ENCODE results near the gene CENPB.
"Not testable (repeated sequence)": the region's sequence is repeated elsewhere in the genome, so short reads cannot be mapped to it uniquely, and the experiment has no call there.

Gene CENPB

GRCh38 chr20:3786665-3787323 is at the start of gene CENPB:
CENPB (minus strand) TSS chr20:3786740; CDS start chr20:3786483, 257 bp downstream.
- WGBS (ENCODE audit: insufficient coverage, insufficient read length): no CpG with 5 or more reads among the region's 70 CpGs
- Histone ChIP-seq H3K27me3 (ENCODE audit: control insufficient read depth, insufficient read depth, low read length) (no peaks in the 10 kb centered on the region; the same call in 1 of the 2 replicates), H3K36me3 (ENCODE audit: control insufficient read depth, insufficient read depth, low read length) (0 out of 2 replicates have a peak, but pooled peaks cover 3% of the 10 kb centered on the region), H3K4me1 (ENCODE audit: control insufficient read depth, insufficient read depth, low read length) (peaks cover 4% of the 10 kb centered on the region), H3K4me3 (ENCODE audit: low read length) (peak within 1 kb of the TSS; percentile 50; the same call in 1 of the 2 replicates), H3K27ac (ENCODE audit: low read length) (no peak within 1 kb of the TSS), H3K9me3 (ENCODE audit: control insufficient read depth, insufficient read depth, low read length) (no peaks in the 10 kb centered on the region)
- no peak for DNase-seq (ENCODE audit: low read depth, low spot score)

- Histone ChIP-seq H3K4me3 (ENCODE audit: low read length) (no peak overlapping the region), H3K4me1 (ENCODE audit: control insufficient read depth, insufficient read depth, low read length) (0 out of 2 replicates have a peak, but pooled peaks cover 1% of the 10 kb centered on the region), H3K36me3 (ENCODE audit: control insufficient read depth, insufficient read depth, low read length) (no peaks in the 10 kb centered on the region), H3K9me3 (ENCODE audit: control insufficient read depth, insufficient read depth, low read length) (no peaks in the 10 kb centered on the region), H3K27me3 (ENCODE audit: control insufficient read depth, insufficient read depth, low read length) (no peaks in the 10 kb centered on the region; the same call in 1 of the 2 replicates), H3K27ac (ENCODE audit: low read length) (no peak overlapping the region)
- no peak for DNase-seq (ENCODE audit: low read depth, low spot score)
- WGBS (ENCODE audit: insufficient coverage, insufficient read length): no CpG with 5 or more reads among the region's 4 CpGs
Observed at GRCh38 chr20:3836132-3836531, 49.6 kb upstream of the CENPB start.

- not testable (repeated sequence) for H3K4me1 ChIP-seq (ENCODE audit: control insufficient read depth, insufficient read depth, low read length); H3K9me3 ChIP-seq (ENCODE audit: control insufficient read depth, insufficient read depth, low read length); H3K4me3 ChIP-seq (ENCODE audit: low read length); DNase-seq (ENCODE audit: low read depth, low spot score); H3K36me3 ChIP-seq (ENCODE audit: control insufficient read depth, insufficient read depth, low read length); H3K27ac ChIP-seq (ENCODE audit: low read length); H3K27me3 ChIP-seq (ENCODE audit: control insufficient read depth, insufficient read depth, low read length)
- no CpG with 5 or more reads among the region's 5 CpGs for WGBS (ENCODE audit: insufficient coverage, insufficient read length)
Observed at GRCh38 chr20:3829891-3830290, 43.4 kb upstream of the CENPB start.

GRCh38 chr20:3828798-3829197 is 42.3 kb upstream of the CENPB start:
- no CpG with 5 or more reads among the region's 3 CpGs for WGBS (ENCODE audit: insufficient coverage, insufficient read length)
- no peak for DNase-seq (ENCODE audit: low read depth, low spot score)
- Histone ChIP-seq H3K4me1 (ENCODE audit: control insufficient read depth, insufficient read depth, low read length) (no peaks in the 10 kb centered on the region), H3K27me3 (ENCODE audit: control insufficient read depth, insufficient read depth, low read length) (no peaks in the 10 kb centered on the region; the same call in 1 of the 2 replicates), H3K36me3 (ENCODE audit: control insufficient read depth, insufficient read depth, low read length) (no peaks in the 10 kb centered on the region), H3K4me3 (ENCODE audit: low read length) (no peak overlapping the region), H3K27ac (ENCODE audit: low read length) (no peak overlapping the region), H3K9me3 (ENCODE audit: control insufficient read depth, insufficient read depth, low read length) (no peaks in the 10 kb centered on the region)

- Histone ChIP-seq H3K9me3 (ENCODE audit: control insufficient read depth, insufficient read depth, low read length) (no peaks in the 10 kb centered on the region), H3K27ac (ENCODE audit: low read length) (no peak overlapping the region), H3K4me3 (ENCODE audit: low read length) (no peak overlapping the region), H3K36me3 (ENCODE audit: control insufficient read depth, insufficient read depth, low read length) (no peaks in the 10 kb centered on the region), H3K4me1 (ENCODE audit: control insufficient read depth, insufficient read depth, low read length) (no peaks in the 10 kb centered on the region), H3K27me3 (ENCODE audit: control insufficient read depth, insufficient read depth, low read length) (no peaks in the 10 kb centered on the region)
- no peak for DNase-seq (ENCODE audit: low read depth, low spot score)
- WGBS (ENCODE audit: insufficient coverage, insufficient read length): no CpG with 5 or more reads among the region's 4 CpGs
Observed at GRCh38 chr20:3826420-3826819, 39.9 kb upstream of the CENPB start.

- H3K27me3 ChIP-seq (ENCODE audit: control insufficient read depth, insufficient read depth, low read length): no peaks in the 10 kb centered on the region
- H3K4me3 ChIP-seq (ENCODE audit: low read length): no peak overlapping the region
- DNase-seq (ENCODE audit: low read depth, low spot score): no peak
- no CpG with 5 or more reads among the region's 7 CpGs for WGBS (ENCODE audit: insufficient coverage, insufficient read length)
- no peaks in the 10 kb centered on the region for H3K9me3 ChIP-seq (ENCODE audit: control insufficient read depth, insufficient read depth, low read length)
- H3K27ac ChIP-seq (ENCODE audit: low read length): no peak overlapping the region
- H3K4me1 ChIP-seq (ENCODE audit: control insufficient read depth, insufficient read depth, low read length): no peaks in the 10 kb centered on the region
- H3K36me3 ChIP-seq (ENCODE audit: control insufficient read depth, insufficient read depth, low read length): no peaks in the 10 kb centered on the region
Observed at GRCh38 chr20:3825526-3825925, 39.0 kb upstream of the CENPB start.

GRCh38 chr20:3823881-3824280 is 37.3 kb upstream of the CENPB start:
- Histone ChIP-seq H3K4me1 (ENCODE audit: control insufficient read depth, insufficient read depth, low read length) (no peaks in the 10 kb centered on the region), H3K27me3 (ENCODE audit: control insufficient read depth, insufficient read depth, low read length) (no peaks in the 10 kb centered on the region), H3K36me3 (ENCODE audit: control insufficient read depth, insufficient read depth, low read length) (no peaks in the 10 kb centered on the region), H3K4me3 (ENCODE audit: low read length) (no peak overlapping the region), H3K27ac (ENCODE audit: low read length) (no peak overlapping the region), H3K9me3 (ENCODE audit: control insufficient read depth, insufficient read depth, low read length) (no peaks in the 10 kb centered on the region)
- no CpG with 5 or more reads among the region's 20 CpGs for WGBS (ENCODE audit: insufficient coverage, insufficient read length)
- no peak for DNase-seq (ENCODE audit: low read depth, low spot score)

- 0 out of 2 replicates have a peak, but pooled peaks cover 2% of the 10 kb centered on the region for H3K4me1 ChIP-seq (ENCODE audit: control insufficient read depth, insufficient read depth, low read length)
- no peaks in the 10 kb centered on the region for H3K27me3 ChIP-seq (ENCODE audit: control insufficient read depth, insufficient read depth, low read length)
- WGBS (ENCODE audit: insufficient coverage, insufficient read length): no CpG with 5 or more reads among the region's 14 CpGs
- DNase-seq (ENCODE audit: low read depth, low spot score): no peak
- H3K36me3 ChIP-seq (ENCODE audit: control insufficient read depth, insufficient read depth, low read length): no peaks in the 10 kb centered on the region
- H3K9me3 ChIP-seq (ENCODE audit: control insufficient read depth, insufficient read depth, low read length): no peaks in the 10 kb centered on the region
- no peak overlapping the region for H3K4me3 ChIP-seq (ENCODE audit: low read length)
- no peak overlapping the region for H3K27ac ChIP-seq (ENCODE audit: low read length)
Observed at GRCh38 chr20:3821996-3822395, 35.5 kb upstream of the CENPB start.

- no peak overlapping the region for H3K27ac ChIP-seq (ENCODE audit: low read length)
- DNase-seq (ENCODE audit: low read depth, low spot score): no peak
- no peaks in the 10 kb centered on the region for H3K36me3 ChIP-seq (ENCODE audit: control insufficient read depth, insufficient read depth, low read length)
- no peaks in the 10 kb centered on the region for H3K9me3 ChIP-seq (ENCODE audit: control insufficient read depth, insufficient read depth, low read length)
- WGBS (ENCODE audit: insufficient coverage, insufficient read length): no CpG with 5 or more reads among the region's 20 CpGs
- H3K4me1 ChIP-seq (ENCODE audit: control insufficient read depth, insufficient read depth, low read length): 0 out of 2 replicates have a peak, but pooled peaks cover 2% of the 10 kb centered on the region
- peak overlapping the region; percentile 61; the same call in 1 of the 2 replicates for H3K4me3 ChIP-seq (ENCODE audit: low read length)
- H3K27me3 ChIP-seq (ENCODE audit: control insufficient read depth, insufficient read depth, low read length): no peaks in the 10 kb centered on the region
Observed at GRCh38 chr20:3820901-3821727, 34.6 kb upstream of the CENPB start.

GRCh38 chr20:3820048-3820900 is 33.7 kb upstream of the CENPB start, which contains the start of gene AP5S1:
AP5S1 (plus strand) TSS chr20:3820547; CDS start chr20:3822118, 1,571 bp downstream.
- H3K9me3 ChIP-seq (ENCODE audit: control insufficient read depth, insufficient read depth, low read length): no peaks in the 10 kb centered on the region
- no CpG with 5 or more reads among the region's 96 CpGs for WGBS (ENCODE audit: insufficient coverage, insufficient read length)
- H3K36me3 ChIP-seq (ENCODE audit: control insufficient read depth, insufficient read depth, low read length): no peaks in the 10 kb centered on the region
- 0 out of 2 replicates have a peak, but pooled peaks cover 2% of the 10 kb centered on the region for H3K4me1 ChIP-seq (ENCODE audit: control insufficient read depth, insufficient read depth, low read length)
- H3K4me3 ChIP-seq (ENCODE audit: low read length): peak within 1 kb of the TSS; percentile 61
- peak; percentile 98 for DNase-seq (ENCODE audit: low read depth, low spot score)
- H3K27me3 ChIP-seq (ENCODE audit: control insufficient read depth, insufficient read depth, low read length): no peaks in the 10 kb centered on the region
- H3K27ac ChIP-seq (ENCODE audit: low read length): no peak within 1 kb of the TSS

Measured in iPS DF 6.9 (cell line).